EL (cell line): Measurements from ENCODE around the gene CBY1.
"Not testable (repeated sequence)": the region's sequence is repeated elsewhere in the genome, so short reads cannot be mapped to it uniquely, and the experiment has no call there.

ENCODE experiments used
- DNase-seq: peaks from one replicate; pipeline ENCODE4 v3.0.0-alpha.2; 2016

Gene CBY1

DNA sequence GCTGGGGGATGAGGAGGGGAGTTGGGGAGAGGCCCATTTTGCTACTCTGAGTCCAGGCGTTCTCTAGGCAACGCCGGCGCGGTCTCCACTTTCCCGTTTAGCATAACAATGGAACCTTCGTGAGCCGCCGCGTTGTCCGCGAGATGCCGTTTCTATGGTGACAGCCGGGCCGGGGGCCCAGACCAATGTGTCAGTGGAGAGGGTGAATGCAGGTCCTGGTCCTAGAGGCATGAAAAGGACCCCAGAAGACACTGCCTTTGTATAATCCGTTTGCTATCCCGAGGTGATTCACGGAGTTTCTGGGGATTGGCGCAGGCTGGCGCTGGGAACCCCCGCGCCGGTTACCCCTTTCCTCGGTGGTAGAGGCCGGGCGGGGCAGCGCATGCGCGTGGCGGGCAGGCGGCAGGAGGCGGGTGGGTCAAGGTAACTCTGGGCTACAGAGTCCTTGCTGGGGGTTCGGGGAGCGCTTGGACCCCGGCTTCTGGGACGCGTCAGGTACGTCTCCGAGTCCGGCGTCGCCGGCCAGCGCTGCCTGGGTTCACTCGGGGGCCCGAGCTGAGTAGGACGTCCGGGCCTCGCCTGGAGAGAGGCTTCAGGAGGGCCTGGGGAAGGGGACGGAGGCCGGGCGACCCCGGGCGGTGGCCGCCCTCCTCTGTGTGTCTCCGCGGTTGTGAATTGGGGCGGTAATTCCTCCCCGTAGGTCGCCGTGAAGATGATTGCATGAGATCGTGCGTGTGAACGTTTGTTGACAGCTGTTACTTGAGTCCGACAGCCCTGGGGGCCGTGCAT is at the start of gene CBY1, which contains the start of gene FAM227A:
Gene CBY1, plus strand, starts transcription at position 383 of the 789 bp plus-strand sequence. CDS start 11,417 bp downstream, outside the sequence.
Gene FAM227A, minus strand, starts transcription at position 137 of the 789 bp plus-strand sequence. CDS start 6,224 bp downstream, outside the sequence.
- DNase-seq, result peak; percentile 85

DNA sequence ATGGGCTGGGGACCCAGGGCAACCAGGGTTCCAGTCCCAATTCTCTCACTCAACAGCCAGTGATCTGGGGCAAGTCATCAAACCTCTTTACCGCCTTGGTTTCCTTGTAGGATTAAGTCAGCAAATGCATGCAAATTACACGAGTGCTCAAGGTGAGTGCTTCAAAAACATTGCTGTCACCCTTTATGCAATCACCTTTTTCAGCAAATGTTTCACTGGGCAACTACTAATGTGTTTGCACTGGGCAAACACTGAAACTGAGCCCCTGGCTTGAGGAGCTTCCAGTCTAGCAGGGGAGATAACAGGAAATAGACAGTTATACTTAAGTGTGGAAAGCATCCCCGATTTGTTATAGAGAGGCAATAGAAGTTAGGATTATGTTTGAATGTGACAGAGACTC is 48.8 kb upstream of the CBY1 start:
- no peak for DNase-seq

DNA sequence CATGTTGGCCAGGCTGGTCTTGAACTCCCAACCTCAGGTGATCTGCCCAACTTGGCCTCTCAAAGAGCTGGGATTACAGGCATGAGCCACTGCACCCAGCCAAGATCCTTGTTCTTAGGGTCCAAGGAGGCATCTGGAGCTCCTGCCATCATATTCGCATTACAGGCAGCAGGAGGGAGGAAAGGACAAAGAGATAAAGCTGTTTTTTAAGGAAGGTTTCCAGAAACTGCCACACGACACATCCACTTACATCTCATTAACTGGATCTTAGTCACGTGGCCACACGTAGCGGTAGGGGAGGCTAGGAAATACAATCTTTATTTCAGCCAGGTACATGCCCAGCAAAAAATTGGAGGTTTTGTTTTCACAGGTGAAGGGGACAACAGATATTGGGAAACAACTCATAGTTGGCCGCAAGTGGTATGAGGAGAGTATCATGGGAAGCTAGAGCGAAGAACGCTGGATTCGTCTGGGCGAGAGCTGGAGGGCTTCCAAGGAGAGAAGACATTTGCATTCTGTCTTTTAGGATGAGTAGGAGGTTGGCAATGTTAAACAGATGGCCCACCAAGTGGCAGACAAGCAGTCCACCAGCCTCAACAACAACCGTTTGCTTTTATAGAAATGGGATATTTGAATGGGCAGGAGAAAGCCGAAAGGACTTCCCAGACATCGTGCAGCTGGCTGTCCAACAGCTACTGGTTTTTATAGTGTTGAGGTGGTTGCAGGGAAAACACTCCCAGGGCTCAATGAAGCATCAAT is 47.3 kb upstream of the CBY1 start:
- DNase-seq, result no peak

DNA sequence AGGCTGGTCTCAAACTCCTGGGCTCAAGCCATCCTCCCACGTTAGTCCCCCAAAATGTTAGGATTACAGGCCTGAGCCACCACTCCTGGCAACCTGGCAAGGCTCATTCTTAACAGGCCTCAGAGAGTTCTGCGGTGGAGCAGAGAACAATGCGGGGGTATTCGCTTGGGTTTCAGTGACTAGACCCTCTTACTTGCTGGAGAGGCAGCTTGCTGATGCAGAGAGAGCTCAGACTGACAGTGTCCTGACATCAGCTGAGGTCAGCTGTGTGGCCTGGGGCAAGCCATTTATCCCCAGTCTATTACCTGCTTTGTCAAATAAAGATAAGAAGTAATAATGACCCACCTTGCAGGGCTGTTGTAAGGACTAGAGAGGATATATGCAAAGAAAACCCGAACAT is 46.2 kb upstream of the CBY1 start:
- DNase-seq, result no peak

DNA sequence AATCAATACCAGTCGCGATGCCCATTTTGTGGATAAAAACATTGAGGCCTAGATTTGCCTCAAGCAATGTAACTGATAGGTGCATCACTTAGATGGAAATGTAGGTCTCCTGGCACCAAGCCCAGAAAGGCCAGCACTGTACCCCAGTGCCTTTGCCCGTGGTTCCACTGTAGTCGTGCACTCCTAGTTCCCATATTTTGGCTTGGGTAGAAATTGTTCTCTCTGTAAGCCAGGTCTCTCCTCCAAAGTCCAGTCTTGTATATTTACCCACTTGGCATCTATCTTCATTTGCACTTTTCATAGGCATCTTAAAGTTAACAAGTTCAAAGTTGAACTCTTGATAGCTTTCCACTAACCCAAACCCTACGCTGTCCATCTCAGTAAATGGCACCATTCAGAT is 44.9 kb upstream of the CBY1 start:
- no peak for DNase-seq

DNA sequence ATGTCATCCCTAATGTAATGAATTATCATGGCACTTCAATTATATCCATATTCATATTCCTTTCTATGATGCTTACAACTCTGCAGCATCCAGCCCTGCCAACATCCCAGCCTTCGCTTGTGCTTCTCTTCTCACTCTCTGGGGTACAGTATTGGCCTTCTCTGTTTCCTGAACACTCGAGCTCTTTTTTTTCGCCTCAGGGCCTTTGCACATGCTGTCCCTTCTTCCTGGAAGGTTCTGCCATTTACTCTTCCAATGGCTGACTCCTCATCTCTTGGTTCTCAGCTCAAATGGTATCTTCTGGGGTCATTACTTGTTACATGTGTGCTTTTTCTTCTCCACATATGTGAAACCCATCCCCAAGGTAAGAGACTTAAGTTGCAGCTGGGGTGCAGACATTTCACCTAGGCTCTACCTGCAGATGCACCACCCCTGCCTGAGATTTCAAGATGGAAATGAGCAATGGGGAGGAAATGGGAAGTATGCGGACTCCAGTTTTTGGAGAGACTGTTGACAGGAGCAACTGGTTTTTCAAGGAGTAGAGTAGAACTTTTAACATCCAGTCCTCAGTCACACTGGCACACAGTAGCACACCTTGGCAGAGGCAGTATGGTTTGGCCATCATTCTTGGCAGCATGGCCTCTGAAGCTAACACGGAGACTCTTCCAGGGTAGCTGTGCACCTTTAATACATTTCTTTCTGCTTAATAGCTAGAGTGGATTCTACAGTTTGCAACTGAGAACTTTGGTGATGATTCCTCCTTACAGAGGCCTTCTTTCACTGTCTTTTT is 44.0 kb upstream of the CBY1 start:
- no peak for DNase-seq

DNA sequence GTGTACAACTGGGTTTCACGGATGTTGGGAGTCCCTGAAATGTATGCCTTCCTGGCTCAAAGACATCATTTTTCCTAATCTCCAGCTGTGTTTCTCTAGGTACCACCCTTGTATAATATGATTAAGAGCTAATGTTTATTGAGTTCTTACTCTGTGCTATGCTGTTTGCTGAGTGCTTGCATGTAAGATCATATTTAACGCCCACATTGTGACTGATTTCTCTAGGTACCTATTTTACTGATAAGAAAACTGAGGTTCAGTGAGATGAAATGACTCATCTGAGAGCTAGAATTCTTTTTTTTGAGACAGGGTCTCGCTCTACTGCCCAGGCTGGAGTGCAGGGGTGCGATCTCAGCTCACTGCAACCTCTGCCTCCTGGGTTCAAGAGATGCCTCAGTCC is 42.9 kb upstream of the CBY1 start:
- no peak for DNase-seq

DNA sequence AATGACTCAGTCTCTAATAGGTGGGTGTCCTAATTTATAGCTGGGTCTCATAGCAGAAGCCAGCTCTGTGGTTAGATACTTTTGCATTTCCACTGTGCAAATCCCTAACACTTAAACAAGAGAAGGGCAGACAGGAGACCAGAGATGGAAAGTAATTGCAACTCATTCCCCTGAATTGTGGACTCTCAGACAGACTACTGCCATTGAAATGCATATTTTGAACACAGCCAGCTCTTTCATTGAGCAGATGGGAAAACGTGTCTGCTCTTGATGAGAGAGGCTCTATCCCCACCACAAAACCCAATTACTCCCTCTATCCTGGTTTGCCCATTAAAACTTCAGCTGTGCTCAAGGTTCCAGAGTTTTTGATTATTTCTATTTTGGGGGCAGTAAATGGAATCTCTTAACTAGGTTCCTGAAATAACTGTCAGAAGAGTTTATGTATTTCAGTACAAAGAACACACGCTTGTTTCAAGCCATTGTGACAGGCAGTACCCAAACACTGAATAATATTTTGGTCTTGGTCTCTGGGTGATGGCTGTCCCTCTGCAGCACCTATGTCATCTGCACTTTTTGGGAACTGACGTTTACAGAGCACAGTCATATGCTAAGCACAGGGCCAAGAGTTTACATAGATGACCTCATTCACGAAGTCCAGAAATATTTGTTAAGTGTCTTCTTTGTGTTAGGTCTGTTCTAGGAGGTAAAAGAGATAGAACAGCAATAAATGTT is 41.9 kb upstream of the CBY1 start:
- peak; percentile 14 for DNase-seq

DNA sequence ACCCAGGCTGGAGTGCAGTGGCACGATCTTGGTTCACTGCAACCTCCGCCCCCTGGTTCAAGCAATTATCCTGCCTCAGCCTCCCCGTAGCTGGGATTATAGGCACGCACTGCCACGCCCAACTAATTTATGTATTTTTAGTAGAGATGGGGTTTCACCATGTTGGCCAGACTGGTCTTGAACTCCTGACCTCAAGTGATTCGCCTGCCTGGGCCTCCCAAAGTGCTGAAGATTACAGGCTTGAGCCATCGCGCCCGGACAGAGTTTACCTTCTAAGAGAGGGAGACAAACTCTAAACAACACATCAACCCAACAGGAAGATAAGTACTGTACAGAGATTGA is 41.4 kb upstream of the CBY1 start:
- DNase-seq, result not testable (repeated sequence)

DNA sequence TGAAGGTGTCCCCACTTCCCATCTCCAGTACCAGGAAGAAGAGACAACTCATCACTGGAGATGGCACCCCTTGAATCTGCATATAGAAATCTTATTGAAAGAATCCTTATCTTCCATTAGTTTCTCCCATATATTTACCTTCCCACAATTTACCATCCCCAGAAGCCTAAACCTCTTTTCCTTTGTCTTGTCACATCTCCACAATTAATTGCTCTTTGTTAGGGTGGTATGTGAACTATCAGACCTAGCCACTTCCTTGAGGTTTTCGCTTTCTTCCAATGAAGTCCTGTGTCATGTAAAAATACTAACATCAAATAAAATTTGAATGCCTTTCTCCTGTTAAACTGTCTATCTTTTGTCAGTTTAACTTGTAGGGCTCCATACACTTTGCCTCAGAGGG is 38.2 kb upstream of the CBY1 start:
- no peak for DNase-seq

DNA sequence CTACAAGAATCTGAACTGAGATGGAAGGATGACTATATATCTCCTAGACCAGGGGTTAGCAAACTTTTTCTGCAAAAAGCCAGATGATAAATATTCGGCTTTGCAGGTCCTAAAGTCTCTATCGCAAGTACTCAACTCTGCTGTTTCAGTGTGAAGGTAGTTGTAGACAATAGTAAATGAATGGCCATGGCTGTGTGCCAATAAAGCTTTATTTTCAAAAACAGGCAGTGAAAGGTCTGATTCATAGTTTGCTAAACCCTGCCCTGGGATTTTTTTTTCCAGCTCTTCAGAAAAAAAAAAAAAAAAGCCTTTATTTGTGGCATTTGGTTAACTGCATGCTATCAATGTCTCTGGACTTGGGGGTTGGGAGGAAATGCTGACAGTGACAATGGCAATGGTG is 37.8 kb upstream of the CBY1 start:
- DNase-seq, result no peak

DNA sequence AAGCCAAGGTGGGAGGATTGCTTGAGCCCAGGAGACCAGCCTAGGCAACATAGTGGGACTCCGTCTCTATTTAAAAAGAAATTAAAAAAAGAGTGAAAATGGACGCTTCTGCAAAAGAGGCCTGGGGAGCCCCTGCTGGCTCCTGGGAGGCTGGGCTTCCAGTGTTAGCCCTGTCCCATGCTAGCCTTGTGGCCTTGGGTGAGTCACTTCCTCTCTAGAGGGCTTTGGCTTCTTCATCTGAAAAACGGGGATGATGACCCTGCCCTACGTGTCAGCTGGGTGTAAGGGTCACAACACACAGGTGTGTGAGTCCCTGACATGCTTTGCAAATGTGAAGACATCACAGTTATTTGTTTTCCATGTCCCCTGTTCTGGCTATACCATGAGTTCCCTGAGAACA is 33.1 kb upstream of the CBY1 start:
- no peak for DNase-seq

DNA sequence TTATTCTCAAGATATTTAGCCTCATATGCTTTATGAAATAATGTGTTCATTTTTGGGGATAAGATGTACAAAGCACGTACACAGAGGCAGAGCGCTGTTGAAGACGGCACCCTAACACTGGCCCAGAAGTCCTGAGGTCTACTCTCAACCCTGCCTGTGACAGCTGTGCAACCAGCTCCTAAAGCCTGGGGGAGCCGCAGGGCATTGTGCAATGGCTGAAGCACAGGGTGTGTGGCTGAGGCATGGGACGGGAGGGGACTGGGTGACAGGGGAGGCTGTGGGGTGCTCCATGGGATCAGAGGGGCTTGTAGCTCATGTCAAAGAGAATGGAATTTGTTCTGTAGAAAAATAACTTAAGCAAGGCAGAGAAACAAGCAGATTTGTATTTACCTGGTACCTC is 28.0 kb upstream of the CBY1 start:
- DNase-seq, result no peak

DNA sequence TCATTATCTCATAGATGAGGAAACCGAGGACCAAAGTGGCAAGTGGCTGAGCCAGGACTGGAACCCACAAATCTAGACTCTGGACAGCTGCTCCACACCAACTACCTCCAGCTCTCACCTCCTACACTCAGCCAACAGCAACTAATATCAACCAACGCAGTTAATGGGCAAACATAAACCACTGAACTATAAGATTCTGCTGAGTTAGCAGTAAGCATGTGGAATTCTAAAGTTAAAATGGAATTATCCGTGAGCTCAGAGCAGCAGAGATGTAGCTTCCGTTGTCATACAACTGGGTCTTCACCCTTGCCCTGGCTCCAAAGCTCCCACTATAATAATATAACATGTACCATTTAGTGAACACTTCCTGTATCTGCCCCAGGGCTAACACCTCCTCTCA is 27.3 kb upstream of the CBY1 start:
- DNase-seq, result no peak

DNA sequence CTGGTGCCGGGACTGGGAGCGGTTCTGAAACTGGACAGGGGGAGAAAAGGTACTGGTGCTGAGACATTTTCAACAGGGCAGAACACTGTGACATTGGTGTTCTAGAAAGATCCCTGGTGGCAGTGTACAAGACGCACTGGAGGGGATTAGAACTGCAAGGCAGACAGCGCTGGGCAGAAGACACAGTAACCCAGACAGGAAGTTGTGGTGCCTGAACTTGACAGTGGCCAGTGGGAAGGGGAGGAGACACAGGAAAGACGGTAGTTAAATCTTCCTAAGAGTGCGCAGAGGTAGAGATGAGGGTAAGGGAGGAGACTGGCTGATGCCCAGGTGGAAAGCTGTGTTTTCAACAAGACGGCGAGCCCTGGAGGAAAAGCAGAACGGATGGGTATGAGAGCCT is 24.7 kb upstream of the CBY1 start:
- no peak for DNase-seq

DNA sequence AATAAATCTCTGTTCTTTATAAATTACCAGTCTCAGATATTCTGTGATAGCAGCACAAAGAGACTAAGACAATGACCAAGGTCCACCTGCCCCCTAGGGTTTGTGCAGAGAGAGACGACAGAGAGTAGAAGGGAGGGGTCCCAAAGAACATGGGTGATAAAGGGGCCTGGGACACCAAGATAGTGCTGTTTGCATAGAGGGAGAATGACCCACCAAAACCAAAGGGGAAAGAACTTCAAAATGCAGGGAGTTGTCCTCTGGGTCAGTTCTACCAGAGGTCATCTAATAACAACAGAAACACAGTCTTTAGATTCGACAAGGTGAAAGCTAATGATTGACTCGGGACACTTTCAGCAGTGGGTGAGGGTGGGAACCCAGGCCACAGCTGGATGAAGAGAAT is 23.9 kb upstream of the CBY1 start:
- no peak for DNase-seq

DNA sequence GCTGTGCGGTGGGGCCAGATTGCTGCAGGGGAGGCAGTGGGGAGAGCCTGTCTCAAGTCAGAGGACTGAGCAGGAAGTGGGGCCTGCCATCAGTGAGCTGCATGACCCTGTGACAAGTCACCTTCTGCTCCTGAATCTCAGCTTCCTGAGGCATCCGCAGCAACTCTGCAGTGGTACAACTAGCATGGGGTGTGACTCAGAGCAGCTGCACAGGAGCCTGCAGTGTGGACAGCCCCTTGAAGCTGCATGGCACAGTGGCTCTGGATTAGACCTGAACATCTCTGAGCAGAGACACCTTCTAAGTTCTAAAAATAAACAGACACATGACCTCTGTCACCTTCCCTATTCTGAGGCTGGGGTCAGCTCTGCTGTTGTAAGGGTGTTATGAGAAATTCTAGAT is 18.2 kb upstream of the CBY1 start:
- no peak for DNase-seq

DNA sequence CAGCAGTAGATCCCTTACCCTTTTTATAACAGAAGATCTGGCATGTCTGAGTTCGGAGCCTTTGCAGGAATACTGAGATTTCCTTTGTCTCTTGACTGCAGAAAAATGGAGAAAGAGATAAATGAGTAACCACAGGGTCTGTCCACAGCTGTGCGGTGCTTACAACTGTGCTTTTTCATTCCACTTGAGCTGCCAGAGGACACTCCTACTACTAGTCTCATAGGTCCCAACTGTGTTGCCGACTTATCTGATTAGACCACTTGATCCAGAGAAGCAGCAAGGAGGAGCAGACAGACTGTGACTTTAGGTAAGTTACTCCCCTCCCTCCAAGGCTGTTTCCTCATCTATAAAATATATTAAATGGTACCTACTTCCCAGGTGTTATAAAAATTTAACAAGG is 17.7 kb upstream of the CBY1 start:
- no peak for DNase-seq

DNA sequence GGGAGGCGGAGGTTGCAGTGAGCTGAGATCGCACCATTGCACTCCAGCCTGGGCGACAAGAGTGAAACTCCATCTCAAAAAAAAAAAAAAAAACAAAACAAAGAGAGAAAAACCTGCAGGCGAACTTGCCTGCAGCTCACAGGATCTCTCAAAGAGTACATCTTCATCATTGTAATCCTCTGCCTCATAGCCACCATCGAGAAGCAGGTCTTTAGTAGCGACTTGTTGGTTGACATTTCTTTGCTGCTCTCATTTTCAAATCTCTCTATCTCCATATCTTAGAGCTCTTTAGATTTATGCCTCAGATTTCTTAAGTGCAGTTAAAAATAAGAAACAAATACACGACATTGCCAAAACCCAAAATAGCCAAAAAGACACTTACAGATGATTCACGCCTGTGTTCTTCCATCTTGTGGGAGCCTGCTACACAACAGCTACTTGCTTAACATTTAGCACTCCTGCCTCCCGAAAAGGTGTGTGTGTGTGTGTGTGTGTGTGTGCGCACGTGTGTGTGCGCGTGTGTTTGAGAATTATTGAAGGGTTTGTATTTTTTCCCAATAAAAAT is 14.9 kb upstream of the CBY1 start:
- DNase-seq, result no peak

DNA sequence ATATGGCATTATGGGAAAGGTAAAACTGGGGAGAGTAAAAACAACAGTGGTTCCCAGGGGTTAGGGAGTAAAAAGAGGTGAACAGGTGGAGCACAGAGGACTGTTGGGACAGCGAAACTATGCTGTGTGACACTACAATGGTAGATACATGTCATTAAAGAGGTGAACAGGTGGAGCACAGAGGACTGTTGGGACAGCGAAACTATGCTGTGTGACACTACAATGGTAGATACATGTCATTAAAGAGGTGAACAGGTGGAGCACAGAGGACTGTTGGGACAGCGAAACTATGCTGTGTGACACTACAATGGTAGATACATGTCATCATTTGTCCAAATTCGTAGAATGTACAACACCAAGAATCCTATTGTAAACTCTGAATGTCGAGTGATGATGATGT is 12.2 kb upstream of the CBY1 start:
- not testable (repeated sequence) for DNase-seq

DNA sequence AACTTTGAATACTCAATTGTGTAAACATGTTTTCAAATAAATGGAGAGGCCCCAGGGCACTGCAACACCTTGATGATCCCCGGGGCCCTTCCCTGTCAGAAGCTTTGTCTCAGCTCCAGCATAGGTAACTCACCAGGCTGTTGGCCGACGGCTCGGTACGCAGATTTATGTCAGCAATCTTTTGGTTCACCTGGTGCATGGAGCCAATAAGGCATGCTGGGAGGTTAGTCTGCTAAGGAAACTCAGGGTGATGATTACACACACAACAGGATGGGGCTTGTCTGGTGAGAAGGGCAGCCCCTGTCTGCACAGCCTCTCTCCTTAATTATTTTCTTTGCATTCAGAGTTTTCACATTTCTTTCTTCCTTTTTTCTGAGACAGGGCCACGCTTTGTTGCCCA is 11.0 kb upstream of the CBY1 start:
- no peak for DNase-seq

DNA sequence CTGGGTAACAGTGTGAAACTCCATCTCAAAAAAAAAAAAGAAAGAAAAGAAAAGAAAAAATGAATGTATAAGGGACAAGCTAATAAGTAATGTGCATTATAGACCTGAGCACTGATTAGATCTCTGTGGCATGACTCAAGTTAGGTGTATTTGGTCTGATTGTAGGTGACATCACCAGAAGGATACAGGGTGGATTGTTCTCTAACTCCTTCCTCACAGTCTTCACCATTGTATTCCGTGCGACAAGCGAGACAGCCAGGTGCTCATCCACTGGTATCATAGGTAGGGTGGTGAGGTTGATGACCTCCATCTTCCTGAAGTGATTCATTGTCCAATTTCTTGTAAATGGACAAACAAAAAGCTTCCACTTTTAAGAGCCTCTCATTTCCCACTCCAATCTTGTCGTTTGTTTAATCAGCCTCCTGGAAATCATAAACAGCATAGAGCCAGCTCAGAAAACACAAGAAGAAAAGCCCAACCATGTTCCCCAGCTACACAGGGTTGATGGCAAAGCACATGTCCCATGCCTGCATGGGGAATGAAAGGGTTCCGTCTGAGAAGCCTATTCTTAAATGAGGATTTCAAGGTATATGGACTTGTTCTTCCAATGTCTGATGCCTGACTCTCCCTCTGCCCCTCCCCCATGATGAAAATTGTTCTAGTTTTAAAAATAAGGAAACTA is 6.5 kb upstream of the CBY1 start:
- no peak for DNase-seq
